Measurements from ENCODE around the gene COL4A2. TPM values are rescaled to one million over a fixed set of nuclear protein-coding genes. Genes with fewer than 3 reads are reported as not detected.

COL4A2 gene
- total RNA-seq, 1 experiment from 2014 or later: 74.5 TPM

DNA sequence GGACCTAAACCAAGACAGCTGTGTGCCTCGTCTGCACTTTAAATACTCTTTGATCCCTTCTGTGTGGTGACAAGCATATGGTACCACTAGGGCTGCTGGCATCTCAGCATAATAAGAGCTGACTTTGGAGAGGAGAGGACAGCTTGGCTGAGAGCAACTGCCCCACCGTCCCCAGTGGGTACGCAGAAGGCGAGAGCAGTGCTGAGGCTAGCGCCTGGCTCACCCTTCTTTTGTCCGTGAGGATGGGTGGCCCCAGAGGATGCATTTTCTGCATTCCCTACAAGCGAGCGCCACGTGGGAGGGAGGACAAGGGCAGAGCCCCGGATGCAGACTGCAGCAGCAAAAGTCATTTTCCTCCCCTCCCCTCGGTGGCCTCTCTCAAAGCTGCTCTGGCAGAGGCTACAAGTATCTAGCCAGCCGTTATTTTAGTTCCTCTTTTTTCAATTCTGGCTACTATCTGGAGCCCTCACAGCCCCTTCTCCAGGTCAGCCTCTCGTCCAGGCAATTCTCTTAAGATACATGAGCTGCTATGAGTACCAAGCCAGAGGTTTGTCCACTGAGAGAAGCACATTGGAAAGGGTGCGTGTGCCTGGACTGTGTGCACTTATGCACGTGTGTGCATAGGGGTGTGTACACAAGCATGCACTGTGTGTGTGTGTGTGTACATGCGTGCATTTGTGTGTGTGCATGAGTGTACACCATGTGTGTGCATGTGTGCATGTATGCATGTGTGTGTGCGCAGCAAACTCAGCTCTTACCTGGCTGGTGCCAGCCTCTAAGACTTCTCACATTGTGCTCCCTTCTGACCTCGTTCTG lies 203.1 kb downstream of the COL4A2 start:
- BruUV-seq (replicated peaks): no TSS peak
- peaks cover 11% of the 10 kb centered on the region for H3K4me1 ChIP-seq (ENCODE audit: insufficient read depth, low read length)
- H3K27me3 ChIP-seq (ENCODE audit: low read length): no peaks in the 10 kb centered on the region
- intact Hi-C loops (cut with micrococcal nuclease): no loop called here
- DNase-seq (no peak), ATAC-seq (no peak)
- H2AFZ ChIP-seq (ENCODE audit: low read length): no peak overlapping the region
- no peaks in the 10 kb centered on the region; the same call in 1 of the 2 replicates for H3K36me3 ChIP-seq (ENCODE audit: low read depth, low read length)
- no peaks in the 10 kb centered on the region for H3K79me2 ChIP-seq (ENCODE audit: low read length)
- H3K9ac ChIP-seq (ENCODE audit: low read length): no peak overlapping the region
- ChIA-PET POLR2A (ENCODE audit: unreplicated experiment) (no interaction called here), CTCF (no interaction called here)
- H3K9me2 ChIP-seq (replicated peaks; ENCODE audit: low read length): no peaks in the 10 kb centered on the region
- TF ChIP-seq EZH2 (IDR thresholded peaks at IDR 0.05; ENCODE audit: low read length, unreplicated experiment) (no peak), EZH2phosphoT487 (IDR thresholded peaks at IDR 0.05; ENCODE audit: borderline replicate concordance, low read length) (no peak)
- TF ChIP-seq, protein P1, sequence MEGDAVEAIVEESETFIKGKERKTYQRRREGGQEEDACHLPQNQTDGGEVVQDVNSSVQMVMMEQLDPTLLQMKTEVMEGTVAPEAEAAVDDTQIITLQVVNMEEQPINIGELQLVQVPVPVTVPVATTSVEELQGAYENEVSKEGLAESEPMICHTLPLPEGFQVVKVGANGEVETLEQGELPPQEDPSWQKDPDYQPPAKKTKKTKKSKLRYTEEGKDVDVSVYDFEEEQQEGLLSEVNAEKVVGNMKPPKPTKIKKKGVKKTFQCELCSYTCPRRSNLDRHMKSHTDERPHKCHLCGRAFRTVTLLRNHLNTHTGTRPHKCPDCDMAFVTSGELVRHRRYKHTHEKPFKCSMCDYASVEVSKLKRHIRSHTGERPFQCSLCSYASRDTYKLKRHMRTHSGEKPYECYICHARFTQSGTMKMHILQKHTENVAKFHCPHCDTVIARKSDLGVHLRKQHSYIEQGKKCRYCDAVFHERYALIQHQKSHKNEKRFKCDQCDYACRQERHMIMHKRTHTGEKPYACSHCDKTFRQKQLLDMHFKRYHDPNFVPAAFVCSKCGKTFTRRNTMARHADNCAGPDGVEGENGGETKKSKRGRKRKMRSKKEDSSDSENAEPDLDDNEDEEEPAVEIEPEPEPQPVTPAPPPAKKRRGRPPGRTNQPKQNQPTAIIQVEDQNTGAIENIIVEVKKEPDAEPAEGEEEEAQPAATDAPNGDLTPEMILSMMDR (conservative IDR thresholded peaks at IDR 0.05; ENCODE audit: low read depth, low read length): no peak
- H4K20me1 ChIP-seq (ENCODE audit: low read length): no peaks in the 10 kb centered on the region
- H3K4me3 ChIP-seq (ENCODE audit: low read length): no peak overlapping the region
- no peaks in the 10 kb centered on the region for H3F3A ChIP-seq (ENCODE audit: low read length, unreplicated experiment)
- H3K4me2 ChIP-seq (ENCODE audit: low read length): no peak overlapping the region
- H3K9me3 ChIP-seq (ENCODE audit: low read length): no peaks in the 10 kb centered on the region
- no peak overlapping the region for H3K27ac ChIP-seq (ENCODE audit: low read length)

- POLR2A ChIA-PET (ENCODE audit: unreplicated experiment): no interaction called here
- ATAC-seq: no peak
- Histone ChIP-seq H2AFZ (ENCODE audit: low read length) (no peak overlapping the region), H3K9ac (ENCODE audit: low read length) (no peak overlapping the region), H3K27me3 (ENCODE audit: low read length) (no peaks in the 10 kb centered on the region), H3K9me2 (replicated peaks; ENCODE audit: low read length) (no peaks in the 10 kb centered on the region), H3K9me3 (ENCODE audit: low read length) (no peaks in the 10 kb centered on the region), H3K4me2 (ENCODE audit: low read length) (no peak overlapping the region), H3K27ac (ENCODE audit: low read length) (no peak overlapping the region), H3K4me3 (ENCODE audit: low read length) (no peak overlapping the region), H3K4me1 (ENCODE audit: insufficient read depth, low read length) (peaks cover 9% of the 10 kb centered on the region), H4K20me1 (ENCODE audit: low read length) (no peaks in the 10 kb centered on the region), H3K36me3 (ENCODE audit: low read depth, low read length) (no peaks in the 10 kb centered on the region; the same call in 1 of the 2 replicates), H3K79me2 (ENCODE audit: low read length) (no peaks in the 10 kb centered on the region), H3F3A (ENCODE audit: low read length, unreplicated experiment) (no peaks in the 10 kb centered on the region)
- intact Hi-C loops (cut with micrococcal nuclease): no loop called here
- no peak for DNase-seq
- TF ChIP-seq EZH2phosphoT487 (IDR thresholded peaks at IDR 0.05; ENCODE audit: borderline replicate concordance, low read length) (no peak), EZH2 (IDR thresholded peaks at IDR 0.05; ENCODE audit: low read length, unreplicated experiment) (no peak)
- TF ChIP-seq, protein P1 (conservative IDR thresholded peaks at IDR 0.05; ENCODE audit: low read depth, low read length): no peak
- no TSS peak for BruUV-seq (replicated peaks)
- CTCF ChIA-PET: no interaction called here
These were observed 204.6 kb downstream of the COL4A2 start for GRCh38 chr13:110511509-110512181.
